ENCODE results near the gene EDA. TPM values are rescaled to one million over a fixed set of nuclear protein-coding genes. Genes with fewer than 3 reads are reported as not detected.

The EDA gene
- total RNA-seq, 1 donor from 2014 or later = not detected

DNA sequence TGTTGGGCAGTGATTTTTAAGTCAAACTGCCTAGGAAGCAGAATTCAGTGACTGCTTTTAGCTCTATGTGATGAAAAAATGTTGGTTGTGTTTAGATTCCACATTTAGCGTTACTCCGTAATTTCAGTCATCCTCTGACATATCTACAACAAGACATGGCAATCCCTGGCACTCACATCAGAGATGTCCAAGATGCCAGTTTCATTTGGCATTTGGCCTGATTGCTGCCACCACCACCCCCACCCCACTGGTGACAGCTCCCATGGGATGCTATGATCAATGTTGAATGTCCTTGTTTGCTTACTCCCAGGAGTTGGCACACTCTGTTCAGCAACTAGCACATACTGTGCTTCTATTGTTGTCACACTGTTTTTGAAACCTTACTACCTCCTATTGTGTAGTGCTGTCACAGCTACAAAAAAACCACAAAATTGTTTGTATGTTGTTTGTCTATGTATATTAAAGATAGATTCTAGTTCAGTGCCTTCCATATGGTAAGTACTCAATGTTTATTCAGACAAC is 332.4 kb downstream of the EDA start:
- Mint-ChIP-seq H3K36me3 (ENCODE audit: unreplicated experiment) (no peaks in the 10 kb centered on the region), H3K9me3 (ENCODE audit: unreplicated experiment) (peaks cover 27% of the 10 kb centered on the region), H3K4me3 (ENCODE audit: unreplicated experiment) (no peak overlapping the region), H3K27me3 (ENCODE audit: unreplicated experiment) (no peaks in the 10 kb centered on the region), H3K27ac (ENCODE audit: unreplicated experiment) (no peak overlapping the region), H3K4me1 (ENCODE audit: unreplicated experiment) (no peaks in the 10 kb centered on the region)
- no peak for DNase-seq (ENCODE audit: extremely low spot score, unreplicated experiment)
- no peak for TF ChIP-seq CTCF (IDR thresholded peaks at IDR 0.05)

DNA sequence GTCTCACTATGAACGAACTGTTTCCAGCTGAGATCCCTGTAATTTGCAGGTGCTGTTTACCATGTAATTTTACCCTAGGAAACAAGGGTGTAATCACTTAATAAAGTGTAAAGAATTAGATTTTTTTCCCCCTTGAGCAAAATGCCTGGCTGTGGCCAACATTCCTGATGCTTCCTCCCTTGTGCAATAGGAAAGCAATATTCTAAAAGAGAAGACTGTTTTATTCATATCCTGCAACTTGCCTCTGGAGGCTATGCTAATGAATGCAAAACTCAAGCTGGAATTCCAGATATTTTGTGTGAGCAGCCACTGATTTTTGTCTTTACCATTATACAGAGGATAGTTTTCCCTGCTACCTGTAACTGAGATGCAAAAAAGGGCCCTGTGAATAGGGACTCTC is 335.8 kb downstream of the EDA start:
- H3K4me3 Mint-ChIP-seq (ENCODE audit: unreplicated experiment) = no peak overlapping the region
- DNase-seq (ENCODE audit: extremely low spot score, unreplicated experiment) = no peak
- peaks cover 19% of the 10 kb centered on the region for H3K9me3 Mint-ChIP-seq (ENCODE audit: unreplicated experiment)
- H3K27me3 Mint-ChIP-seq (ENCODE audit: unreplicated experiment) = no peaks in the 10 kb centered on the region
- H3K36me3 Mint-ChIP-seq (ENCODE audit: unreplicated experiment) = no peaks in the 10 kb centered on the region
- no peaks in the 10 kb centered on the region for H3K4me1 Mint-ChIP-seq (ENCODE audit: unreplicated experiment)
- no peak for TF ChIP-seq CTCF (IDR thresholded peaks at IDR 0.05)
- H3K27ac Mint-ChIP-seq (ENCODE audit: unreplicated experiment) = no peak overlapping the region

DNA sequence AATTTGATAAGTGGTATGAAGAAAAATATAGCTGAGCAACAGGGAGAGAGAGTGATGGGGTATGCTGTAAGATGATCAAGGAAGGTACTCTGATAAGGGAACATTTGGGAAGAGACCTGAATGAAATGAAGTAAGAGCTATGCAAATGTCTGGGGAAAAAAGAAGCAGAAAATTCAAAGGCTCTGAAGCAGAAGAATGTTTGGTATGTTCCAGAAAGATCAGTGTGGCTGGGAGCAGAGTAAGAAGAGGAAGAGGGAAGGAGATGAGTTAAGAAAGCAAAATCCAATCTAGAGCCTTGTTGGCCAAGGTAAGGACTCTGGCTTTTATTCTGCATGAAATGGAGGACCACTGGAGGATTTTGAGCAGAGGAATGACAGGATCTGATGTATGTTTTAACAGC is 343.8 kb downstream of the EDA start:
- no peak overlapping the region for H3K4me3 Mint-ChIP-seq (ENCODE audit: unreplicated experiment)

DNA sequence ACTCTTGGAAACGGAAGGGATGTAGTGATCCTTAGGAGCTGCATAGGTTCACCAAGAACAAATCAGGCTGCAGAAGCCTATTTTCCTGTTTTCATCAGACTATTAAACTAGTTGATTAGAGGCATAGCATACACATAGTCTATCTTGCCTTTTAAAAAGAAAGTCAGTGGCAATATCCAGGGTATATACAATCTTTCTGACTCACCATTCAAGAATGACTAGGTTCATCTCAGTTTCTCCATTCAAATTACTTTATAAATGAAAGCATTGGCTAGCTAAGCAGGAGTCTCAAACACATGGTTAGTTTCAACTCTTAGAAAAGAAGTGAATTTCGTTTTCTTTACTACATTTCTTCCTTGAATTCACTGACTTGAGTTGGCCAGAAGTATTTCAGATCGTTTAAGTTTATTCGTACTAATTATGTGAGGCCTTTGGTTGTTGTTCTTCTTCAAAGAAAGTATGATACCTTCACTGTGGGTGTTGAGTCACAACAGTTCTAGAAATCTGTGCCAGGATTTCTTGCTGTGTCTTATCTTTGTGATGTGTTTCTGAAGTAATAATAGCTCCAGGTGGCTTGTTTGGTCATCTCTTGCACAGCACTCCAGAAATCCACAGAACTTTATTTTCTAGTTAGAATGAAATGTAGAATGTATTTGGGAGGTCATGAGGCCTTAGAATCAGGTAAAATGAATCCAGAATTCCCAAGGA is 345.6 kb downstream of the EDA start:
- no peaks in the 10 kb centered on the region for H3K27me3 Mint-ChIP-seq (ENCODE audit: unreplicated experiment)
- DNase-seq (ENCODE audit: extremely low spot score, unreplicated experiment) = no peak
- no peak overlapping the region for H3K27ac Mint-ChIP-seq (ENCODE audit: unreplicated experiment)
- no peak overlapping the region for H3K4me3 Mint-ChIP-seq (ENCODE audit: unreplicated experiment)
- H3K36me3 Mint-ChIP-seq (ENCODE audit: unreplicated experiment) = no peaks in the 10 kb centered on the region
- no peak for TF ChIP-seq CTCF (IDR thresholded peaks at IDR 0.05)
- peaks cover 4% of the 10 kb centered on the region for H3K9me3 Mint-ChIP-seq (ENCODE audit: unreplicated experiment)
- H3K4me1 Mint-ChIP-seq (ENCODE audit: unreplicated experiment) = no peaks in the 10 kb centered on the region

More for the DNA sequence above, 343.8 kb downstream of the EDA start:
- no peak for TF ChIP-seq CTCF (IDR thresholded peaks at IDR 0.05)
- Mint-ChIP-seq H3K36me3 (ENCODE audit: unreplicated experiment) (no peaks in the 10 kb centered on the region), H3K4me1 (ENCODE audit: unreplicated experiment) (no peaks in the 10 kb centered on the region), H3K27me3 (ENCODE audit: unreplicated experiment) (no peaks in the 10 kb centered on the region), H3K27ac (ENCODE audit: unreplicated experiment) (no peak overlapping the region), H3K9me3 (ENCODE audit: unreplicated experiment) (peaks cover 4% of the 10 kb centered on the region)
- no peak for DNase-seq (ENCODE audit: extremely low spot score, unreplicated experiment)

DNA sequence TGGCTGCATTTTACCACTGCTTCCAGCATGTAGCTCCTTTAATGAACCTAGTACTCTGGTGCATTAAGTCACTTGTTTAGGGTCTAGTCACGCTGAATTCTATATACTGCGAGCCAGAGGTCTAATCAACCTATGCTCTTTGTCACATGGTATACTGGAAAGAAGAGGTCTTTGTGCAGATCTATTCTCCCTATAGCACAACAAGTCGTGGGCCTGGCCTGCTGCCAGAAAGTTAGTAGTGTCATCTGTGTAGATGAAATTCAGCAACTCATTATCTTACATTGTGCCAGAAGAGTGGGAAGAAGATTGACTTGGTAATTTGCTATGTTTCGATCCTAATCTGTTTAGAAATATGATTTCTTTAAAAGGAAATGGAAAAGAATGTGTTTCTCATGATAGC is 353.0 kb downstream of the EDA start:
- DNase-seq (ENCODE audit: extremely low spot score, unreplicated experiment) = no peak
- Mint-ChIP-seq H3K27ac (ENCODE audit: unreplicated experiment) (no peak overlapping the region), H3K4me1 (ENCODE audit: unreplicated experiment) (no peaks in the 10 kb centered on the region), H3K9me3 (ENCODE audit: unreplicated experiment) (no peaks in the 10 kb centered on the region), H3K27me3 (ENCODE audit: unreplicated experiment) (no peaks in the 10 kb centered on the region), H3K36me3 (ENCODE audit: unreplicated experiment) (no peaks in the 10 kb centered on the region), H3K4me3 (ENCODE audit: unreplicated experiment) (no peak overlapping the region)
- no peak for TF ChIP-seq CTCF (IDR thresholded peaks at IDR 0.05)
